NT2/D1 (cell line): ENCODE measurements around the gene STRAP.
"Not testable (repeated sequence)": the region's sequence is repeated elsewhere in the genome, so short reads cannot be mapped to it uniquely, and the experiment has no call there.

Source experiments
- DNase-seq: peaks from one replicate; pipeline ENCODE4 v3.0.0-alpha.2; 2011; ENCODE audit warnings: low read depth, low spot score
- H3K27me3 ChIP-seq: 2 replicates; pipeline ENCODE4 v1.6.0; 2011; ENCODE audit warnings: mild to moderate bottlenecking; ENCODE audit not compliant: insufficient read length, insufficient read depth
- H3K36me3 ChIP-seq: 2 replicates; pipeline ENCODE4 v1.6.1; 2011; ENCODE audit warnings: mild to moderate bottlenecking, low read length, mixed read lengths; ENCODE audit not compliant: insufficient read depth, insufficient read length
- H3K4me1 ChIP-seq: 2 replicates; pipeline ENCODE4 v1.5.1; 2011; ENCODE audit not compliant: insufficient read depth, insufficient read length
- H3K4me3 ChIP-seq: 2 replicates; pipeline ENCODE4 v1.5.1; 2011; ENCODE audit warnings: low read depth; ENCODE audit not compliant: insufficient read length
- H3K9ac ChIP-seq: 2 replicates; pipeline ENCODE4 v1.6.0; 2011; ENCODE audit warnings: low read depth; ENCODE audit not compliant: insufficient read length
- H3K9me3 ChIP-seq: 2 replicates; pipeline ENCODE4 v1.5.1; 2011; ENCODE audit warnings: mild to moderate bottlenecking, low read length; ENCODE audit not compliant: insufficient read depth
- SUZ12 ChIP-seq: IDR thresholded peaks from 2 replicates; pipeline ENCODE4 v1.6.1; 2011; ENCODE audit not compliant: insufficient read length, insufficient read depth; ENCODE audit errors: extremely low read depth
- YY1 ChIP-seq: IDR thresholded peaks from 2 replicates; pipeline ENCODE4 v1.6.1; 2011; ENCODE audit not compliant: insufficient read length, insufficient read depth
- ZNF274 ChIP-seq: IDR thresholded peaks from 2 replicates; pipeline ENCODE4 v1.6.1; 2011; ENCODE audit warnings: mild to moderate bottlenecking, low read depth, low read length

Gene STRAP

DNA sequence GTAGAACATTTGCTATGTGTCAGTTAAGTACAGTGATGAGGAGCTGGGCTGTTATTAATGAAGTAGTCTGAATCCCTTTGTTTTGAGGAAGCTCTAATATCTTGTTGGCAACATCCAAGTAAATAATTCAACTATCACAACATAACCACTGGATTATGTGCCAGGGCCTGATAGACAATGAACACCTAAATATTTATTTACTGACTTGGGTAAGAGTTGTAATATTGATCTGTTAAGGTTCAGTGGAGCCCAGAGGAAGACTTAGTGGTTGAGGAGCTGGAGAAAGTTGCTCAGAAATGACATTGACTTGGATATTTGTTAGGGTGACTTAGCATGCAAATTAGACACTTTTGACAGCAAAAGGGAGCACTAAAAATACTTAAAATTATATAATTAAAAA is 55.7 kb downstream of the STRAP start:
- Histone ChIP-seq H3K9me3 (peaks cover 19% of the 10 kb centered on the region), H3K4me1 (no peaks in the 10 kb centered on the region), H3K36me3 (no peaks in the 10 kb centered on the region), H3K9ac (no peak overlapping the region), H3K4me3 (no peak overlapping the region), H3K27me3 (no peaks in the 10 kb centered on the region)
- no peak for DNase-seq
- TF ChIP-seq SUZ12 (no peak), YY1 (no peak), ZNF274 (no peak)

DNA sequence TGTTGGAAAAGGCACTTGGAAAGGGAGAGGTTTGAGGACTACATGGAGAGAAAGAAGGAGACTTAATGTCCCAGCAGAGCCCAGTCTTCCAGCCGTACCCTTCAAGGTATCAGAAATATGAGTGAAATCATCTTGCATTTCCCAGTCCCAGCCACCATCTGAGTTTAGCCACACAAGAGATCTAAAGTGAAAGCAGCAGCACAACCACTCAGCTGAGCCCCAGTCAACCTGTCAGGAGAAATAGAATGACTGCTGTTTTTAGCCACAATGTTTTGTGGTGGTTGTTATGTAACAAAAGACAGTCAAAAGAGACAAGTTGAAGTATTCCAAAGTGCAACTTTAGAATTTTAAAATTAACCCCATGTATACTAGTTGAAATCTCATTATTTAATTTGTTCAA is 56.9 kb downstream of the STRAP start:
- Histone ChIP-seq H3K9me3 (peaks cover 19% of the 10 kb centered on the region), H3K4me1 (no peaks in the 10 kb centered on the region), H3K36me3 (no peaks in the 10 kb centered on the region), H3K4me3 (no peak overlapping the region), H3K9ac (no peak overlapping the region), H3K27me3 (no peaks in the 10 kb centered on the region)
- TF ChIP-seq SUZ12 = no peak
- no peak for TF ChIP-seq YY1
- no peak for TF ChIP-seq ZNF274
- DNase-seq = no peak

GRCh38 chr12:15942475-15942874 is 60.3 kb downstream of the STRAP start:
- Histone ChIP-seq H3K27me3 (no peaks in the 10 kb centered on the region), H3K4me3 (no peak overlapping the region), H3K9me3 (peaks cover 19% of the 10 kb centered on the region), H3K36me3 (no peaks in the 10 kb centered on the region), H3K9ac (no peak overlapping the region), H3K4me1 (no peaks in the 10 kb centered on the region)
- no peak for DNase-seq
- TF ChIP-seq YY1 (no peak), SUZ12 (no peak), ZNF274 (no peak)

DNA sequence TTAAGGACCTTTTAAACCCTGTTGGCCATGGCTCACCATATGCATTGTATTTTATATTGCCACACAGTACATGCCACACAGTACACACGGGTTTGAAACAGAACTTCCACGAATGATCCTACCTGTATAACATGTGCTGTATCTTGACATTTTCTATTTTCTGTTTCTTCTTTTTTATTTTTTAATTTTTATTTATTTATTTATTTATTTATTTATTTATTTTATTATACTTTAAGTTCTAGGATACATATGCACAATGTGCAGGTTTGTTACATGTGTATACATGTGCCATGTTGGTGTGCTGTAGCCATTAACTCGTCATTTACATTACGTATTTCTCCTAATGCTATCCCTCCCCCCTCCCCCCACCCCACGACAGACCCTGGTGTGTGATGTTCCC is 61.3 kb downstream of the STRAP start:
- H3K4me3 ChIP-seq, DNase-seq, H3K27me3 ChIP-seq, H3K9ac ChIP-seq, H3K4me1 ChIP-seq, H3K36me3 ChIP-seq: not testable (repeated sequence)
- H3K9me3 ChIP-seq = peaks cover 18% of the 10 kb centered on the region

- H3K4me1 ChIP-seq, H3K27me3 ChIP-seq: not testable (repeated sequence)
These were observed 66.3 kb downstream of the STRAP start for GRCh38 chr12:15948461-15948860.

More at GRCh38 chr12:15948461-15948860, 66.3 kb downstream of the STRAP start:
- DNase-seq, H3K9ac ChIP-seq, H3K4me3 ChIP-seq, H3K36me3 ChIP-seq: not testable (repeated sequence)
- peaks cover 26% of the 10 kb centered on the region for H3K9me3 ChIP-seq
